ENCODE data around the gene KCNAB3. TPM values are rescaled to one million over a fixed set of nuclear protein-coding genes. Genes with fewer than 3 reads are reported as not detected.

KCNAB3 gene
- total RNA-seq, 4 donors from 2014 or later: 0.10 to 0.49 (median 0.24) TPM

- H3K4me3 ChIP-seq (ENCODE audit: low read depth, poor library complexity, severe bottlenecking): no peak overlapping the region
- TF ChIP-seq CTCF (IDR thresholded peaks at IDR 0.05) (no peak), POLR2A (IDR thresholded peaks at IDR 0.05) (no peak)
- WGBS, 2 donors: 2 to 7% methylated on average over 3 of the region's 3 CpGs
- DNase-seq (ENCODE audit: low spot score in 2 of 2): peak in 1 of 2 donors; percentile 73
- intact Hi-C loops (cut with DNase I; ENCODE audit: low total_unique reads): no loop called here
These were observed 45.8 kb downstream of the KCNAB3 start for GRCh38 chr17:7883781-7884386.

GRCh38 chr17:7882629-7883028, 47.0 kb downstream of the KCNAB3 start:
- intact Hi-C loops (cut with DNase I; ENCODE audit: low total_unique reads): no loop called here
- no peak overlapping the region for H3K4me3 ChIP-seq (ENCODE audit: low read depth, poor library complexity, severe bottlenecking)
- TF ChIP-seq CTCF (IDR thresholded peaks at IDR 0.05) (no peak), POLR2A (IDR thresholded peaks at IDR 0.05) (no peak)
- peak in 1 of 2 donors; percentile 50 for DNase-seq (ENCODE audit: low spot score in 2 of 2)
- 60 to 85% methylated on average over 3 of the region's 3 CpGs for WGBS, 2 donors

GRCh38 chr17:7882068-7882467, 47.6 kb downstream of the KCNAB3 start:
- WGBS, 2 donors: 46 to 54% methylated on average over 7 of the region's 7 CpGs
- H3K4me3 ChIP-seq (ENCODE audit: low read depth, poor library complexity, severe bottlenecking): no peak overlapping the region
- no peak for TF ChIP-seq POLR2A (IDR thresholded peaks at IDR 0.05)
- no peak for TF ChIP-seq CTCF (IDR thresholded peaks at IDR 0.05)
- DNase-seq (ENCODE audit: low spot score in 2 of 2): peak in 1 of 2 donors; percentile 78
- intact Hi-C loops (cut with DNase I; ENCODE audit: low total_unique reads): no loop called here

DNA sequence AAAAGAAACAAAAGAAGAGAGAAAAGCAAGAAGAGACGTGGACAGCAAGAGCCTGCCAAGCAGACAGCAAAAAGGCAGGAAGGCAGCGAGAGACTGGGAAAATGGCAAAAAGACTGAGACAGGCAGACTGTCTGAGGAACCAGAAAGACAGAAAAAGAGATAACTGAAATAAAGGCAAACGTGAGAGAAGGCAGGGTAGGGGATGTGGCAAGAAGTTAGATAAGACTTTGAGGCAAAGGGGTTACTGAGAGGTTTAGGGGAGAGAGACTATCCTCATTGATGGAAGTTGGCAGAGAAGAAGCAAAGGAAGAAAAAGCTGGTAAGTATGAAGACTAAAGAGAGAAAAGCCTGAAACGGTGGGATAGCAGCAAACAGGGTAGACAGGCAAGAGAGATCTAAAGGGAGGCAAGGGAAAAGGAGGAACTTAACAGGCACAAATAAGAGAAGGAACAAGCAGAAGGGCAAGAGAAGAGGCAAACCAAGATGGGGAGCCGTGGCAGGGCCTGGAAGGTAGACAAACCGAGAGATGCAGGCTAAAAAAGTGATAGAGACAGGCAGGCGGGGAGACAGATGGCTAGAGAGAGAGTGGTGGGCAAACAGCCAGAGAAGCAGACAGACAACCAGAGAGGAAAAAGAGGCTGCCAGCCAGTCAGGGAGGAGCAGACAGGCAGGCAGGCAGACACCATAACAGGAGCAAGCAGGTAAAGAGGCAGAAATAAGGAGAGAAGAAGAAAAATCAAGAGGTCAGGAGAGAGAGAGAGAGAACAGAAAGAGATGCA, 48.2 kb downstream of the KCNAB3 start:
- no peak overlapping the region for H3K4me3 ChIP-seq (ENCODE audit: low read depth, poor library complexity, severe bottlenecking)
- peak in 1 of 2 donors; percentile 80 for DNase-seq (ENCODE audit: low spot score in 2 of 2)
- no peak for TF ChIP-seq POLR2A (IDR thresholded peaks at IDR 0.05)
- no peak for TF ChIP-seq CTCF (IDR thresholded peaks at IDR 0.05)
- 42 to 52% methylated on average over 7 of the region's 7 CpGs for WGBS, 2 donors
- intact Hi-C loops (cut with DNase I; ENCODE audit: low total_unique reads): no loop called here

DNA sequence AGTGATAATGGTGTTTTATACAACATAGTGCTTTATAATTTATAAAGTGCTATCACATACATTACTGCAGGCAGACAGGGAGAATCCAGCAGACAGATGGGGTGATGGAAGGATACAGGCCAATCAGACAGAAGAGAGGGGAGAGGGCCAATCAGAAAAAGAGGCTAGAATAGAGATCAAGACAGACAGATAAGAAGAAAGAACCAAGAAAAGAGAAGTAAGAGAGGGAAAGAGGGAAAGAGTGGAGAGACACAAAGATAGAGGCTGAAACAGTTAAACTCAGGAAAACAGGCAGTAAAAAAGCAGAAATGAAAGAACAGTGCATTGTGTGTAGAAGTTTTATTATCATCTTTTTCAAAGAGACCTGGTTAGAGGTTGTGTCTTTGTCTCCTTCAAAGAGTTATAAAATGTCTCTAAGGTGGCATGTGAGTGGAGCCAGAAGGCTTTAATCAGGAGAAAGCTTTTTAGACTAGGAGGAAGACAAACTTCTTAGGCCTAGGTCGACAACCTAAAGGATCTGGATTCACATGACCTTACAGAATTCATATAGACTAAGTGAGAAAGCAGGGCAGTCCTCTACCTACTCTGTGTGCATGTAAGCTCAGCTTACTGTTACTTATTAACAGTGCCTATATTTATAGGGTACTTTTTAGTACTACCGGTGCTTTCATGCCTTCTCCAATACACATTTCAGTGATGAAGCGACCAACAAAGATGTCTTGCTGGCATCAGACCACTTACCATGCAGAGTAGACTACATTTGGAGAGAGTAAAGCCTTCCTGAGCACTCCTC, 49.4 kb downstream of the KCNAB3 start:
- intact Hi-C loops (cut with DNase I; ENCODE audit: low total_unique reads): no loop called here
- DNase-seq (ENCODE audit: low spot score in 2 of 2): no peak
- WGBS, 2 donors: 76 to 80% methylated on average over 3 of the region's 3 CpGs
- no peak overlapping the region for H3K4me3 ChIP-seq (ENCODE audit: low read depth, poor library complexity, severe bottlenecking)
- no peak for TF ChIP-seq POLR2A (IDR thresholded peaks at IDR 0.05)
- TF ChIP-seq CTCF (IDR thresholded peaks at IDR 0.05): no peak

Data from lower leg skin (tissue), 4 donors.